Measurements from ENCODE around the gene TPSD1. TPM values are rescaled to one million over a fixed set of nuclear protein-coding genes. Genes with fewer than 3 reads are reported as not detected.

The TPSD1 gene
- total RNA-seq, 3 donors from 2014 or later = 0.35 to 4.3 (median 0.58) TPM

GRCh38 chr16:1215574-1216295, 40.1 kb upstream of the TPSD1 start:
- DNase-seq (no peak), ATAC-seq (no peak)
- intact Hi-C loops (cut with DNase I, micrococcal nuclease) = no loop called here
- Histone ChIP-seq H3K4me3 (no peak overlapping the region), H3K4me1 (ENCODE audit: low read depth) (no peaks in the 10 kb centered on the region), H3K36me3 (ENCODE audit: low read depth) (no peaks in the 10 kb centered on the region), H3K9me3 (no peaks in the 10 kb centered on the region)
- no peak for TF ChIP-seq CTCF (IDR thresholded peaks at IDR 0.05)

GRCh38 chr16:1216296-1216619, 39.6 kb upstream of the TPSD1 start:
- DNase-seq = peak in 2 of 3 donors; percentile 24 to 37
- Histone ChIP-seq H3K9me3 (no peaks in the 10 kb centered on the region), H3K4me1 (ENCODE audit: low read depth) (no peaks in the 10 kb centered on the region), H3K4me3 (no peak overlapping the region), H3K36me3 (ENCODE audit: low read depth) (no peaks in the 10 kb centered on the region)
- intact Hi-C loops (cut with DNase I, micrococcal nuclease) = no loop called here
- ATAC-seq = peak; percentile 54
- TF ChIP-seq CTCF (IDR thresholded peaks at IDR 0.05) = no peak

- intact Hi-C loops (cut with DNase I, micrococcal nuclease) = no loop called here
- Histone ChIP-seq H3K36me3 (ENCODE audit: low read depth) (no peaks in the 10 kb centered on the region), H3K4me1 (ENCODE audit: low read depth) (no peaks in the 10 kb centered on the region), H3K9me3 (no peaks in the 10 kb centered on the region), H3K4me3 (no peak overlapping the region)
- TF ChIP-seq CTCF (IDR thresholded peaks at IDR 0.05) = no peak
- no peak for ATAC-seq
- DNase-seq = no peak
These were observed 39.0 kb upstream of the TPSD1 start for GRCh38 chr16:1216681-1217400.

GRCh38 chr16:1217526-1217925, 38.3 kb upstream of the TPSD1 start:
- Histone ChIP-seq H3K4me1 (ENCODE audit: low read depth) (no peaks in the 10 kb centered on the region), H3K9me3 (no peaks in the 10 kb centered on the region), H3K36me3 (ENCODE audit: low read depth) (no peaks in the 10 kb centered on the region), H3K4me3 (no peak overlapping the region)
- no peak for TF ChIP-seq CTCF (IDR thresholded peaks at IDR 0.05)
- no peak for DNase-seq
- ATAC-seq = no peak
- intact Hi-C loops (cut with DNase I, micrococcal nuclease) = no loop called here

GRCh38 chr16:1218061-1218929, 37.6 kb upstream of the TPSD1 start:
- Histone ChIP-seq H3K9me3 (no peaks in the 10 kb centered on the region), H3K4me1 (ENCODE audit: low read depth) (no peaks in the 10 kb centered on the region), H3K36me3 (ENCODE audit: low read depth) (no peaks in the 10 kb centered on the region), H3K4me3 (no peak overlapping the region)
- no peak for TF ChIP-seq CTCF (IDR thresholded peaks at IDR 0.05)
- ATAC-seq = no peak
- no peak for DNase-seq
- intact Hi-C loops (cut with DNase I, micrococcal nuclease) = no loop called here

Data from mucosa of descending colon (tissue), 3 donors.